ENCODE data around the gene SCN3B. TPM values are rescaled to one million over a fixed set of nuclear protein-coding genes. Genes with fewer than 3 reads are reported as not detected.

Gene SCN3B
- total RNA-seq, 3 donors from 2014 or later, result 0.29 to 2.6 (median 2.0) TPM

DNA sequence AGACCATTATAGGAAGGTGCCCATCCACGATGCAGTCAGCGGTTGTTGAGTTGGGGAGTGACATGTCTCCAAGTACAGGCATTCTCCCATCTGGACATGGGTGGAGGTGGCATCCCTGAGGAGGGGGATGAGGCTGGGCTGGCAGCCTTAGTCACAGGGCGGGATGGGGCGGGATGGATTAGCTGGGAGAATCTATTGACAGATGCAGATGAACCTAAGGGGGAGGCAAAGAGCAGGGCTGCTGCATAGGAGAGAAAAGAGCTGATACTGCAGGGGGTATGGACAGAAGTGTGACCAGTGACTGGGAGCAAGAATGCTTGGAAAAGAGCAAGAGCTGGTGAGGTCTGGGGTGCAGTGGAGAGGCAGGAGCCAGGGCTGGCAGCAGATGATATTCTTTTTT, 42.7 kb downstream of the SCN3B start:
- H3K9me3 ChIP-seq, result no peaks in the 10 kb centered on the region
- H3K36me3 ChIP-seq (ENCODE audit: low read depth), result no peaks in the 10 kb centered on the region
- no peaks in the 10 kb centered on the region for H3K4me1 ChIP-seq (ENCODE audit: low read depth)
- DNase-seq (no peak), ATAC-seq (no peak)
- TF ChIP-seq, protein P1, sequence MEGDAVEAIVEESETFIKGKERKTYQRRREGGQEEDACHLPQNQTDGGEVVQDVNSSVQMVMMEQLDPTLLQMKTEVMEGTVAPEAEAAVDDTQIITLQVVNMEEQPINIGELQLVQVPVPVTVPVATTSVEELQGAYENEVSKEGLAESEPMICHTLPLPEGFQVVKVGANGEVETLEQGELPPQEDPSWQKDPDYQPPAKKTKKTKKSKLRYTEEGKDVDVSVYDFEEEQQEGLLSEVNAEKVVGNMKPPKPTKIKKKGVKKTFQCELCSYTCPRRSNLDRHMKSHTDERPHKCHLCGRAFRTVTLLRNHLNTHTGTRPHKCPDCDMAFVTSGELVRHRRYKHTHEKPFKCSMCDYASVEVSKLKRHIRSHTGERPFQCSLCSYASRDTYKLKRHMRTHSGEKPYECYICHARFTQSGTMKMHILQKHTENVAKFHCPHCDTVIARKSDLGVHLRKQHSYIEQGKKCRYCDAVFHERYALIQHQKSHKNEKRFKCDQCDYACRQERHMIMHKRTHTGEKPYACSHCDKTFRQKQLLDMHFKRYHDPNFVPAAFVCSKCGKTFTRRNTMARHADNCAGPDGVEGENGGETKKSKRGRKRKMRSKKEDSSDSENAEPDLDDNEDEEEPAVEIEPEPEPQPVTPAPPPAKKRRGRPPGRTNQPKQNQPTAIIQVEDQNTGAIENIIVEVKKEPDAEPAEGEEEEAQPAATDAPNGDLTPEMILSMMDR (IDR thresholded peaks at IDR 0.05), result no peak
- intact Hi-C loops (cut with DNase I, micrococcal nuclease), result no loop called here
- no peak overlapping the region for H3K4me3 ChIP-seq

DNA sequence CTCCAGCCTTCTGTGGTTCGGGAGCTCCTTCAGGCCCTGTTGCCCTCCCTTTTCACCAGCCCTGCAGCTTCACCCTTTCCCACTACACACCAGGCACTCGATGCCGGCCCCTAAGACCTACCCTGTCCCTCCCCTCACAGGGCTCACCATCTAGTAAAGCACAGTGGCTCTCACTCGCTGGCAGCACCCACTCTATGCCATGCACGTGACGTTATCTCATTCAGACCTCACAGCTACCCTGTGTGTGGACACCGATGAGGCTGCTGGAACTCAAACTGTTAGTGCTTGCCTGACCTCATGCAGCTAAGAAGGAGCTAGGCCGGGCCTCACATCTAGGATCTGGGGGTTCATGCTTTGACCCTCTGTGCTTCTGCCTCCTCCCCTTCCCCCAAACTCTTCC, 45.5 kb downstream of the SCN3B start:
- no peaks in the 10 kb centered on the region for H3K36me3 ChIP-seq (ENCODE audit: low read depth)
- no peaks in the 10 kb centered on the region for H3K4me1 ChIP-seq (ENCODE audit: low read depth)
- no peak overlapping the region for H3K4me3 ChIP-seq
- ATAC-seq (no peak), DNase-seq (no peak)
- no peaks in the 10 kb centered on the region for H3K9me3 ChIP-seq
- intact Hi-C loops (cut with DNase I, micrococcal nuclease), result no loop called here
- TF ChIP-seq, protein P1 (IDR thresholded peaks at IDR 0.05), result no peak

DNA sequence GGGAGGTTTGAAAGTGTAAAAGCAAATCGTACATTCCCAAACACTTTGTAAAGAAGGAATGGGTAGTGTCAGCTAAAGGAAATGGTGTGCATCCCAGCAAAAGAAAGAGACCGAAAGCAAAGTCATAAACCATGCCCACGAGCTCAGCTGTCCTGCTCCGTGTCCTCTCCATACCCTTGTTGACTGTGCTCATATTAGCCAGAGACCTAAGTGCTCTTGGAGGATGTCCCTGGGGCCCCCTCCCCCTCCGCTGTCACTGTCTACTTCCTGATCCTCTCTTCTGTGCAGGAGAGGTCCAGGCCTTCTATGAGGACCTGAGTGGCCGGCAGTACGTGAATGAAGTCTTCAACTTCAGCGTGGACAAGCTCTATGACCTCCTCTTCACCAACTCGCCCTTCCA, 46.1 kb downstream of the SCN3B start:
- DNase-seq, result no peak
- no peak for ATAC-seq

DNA sequence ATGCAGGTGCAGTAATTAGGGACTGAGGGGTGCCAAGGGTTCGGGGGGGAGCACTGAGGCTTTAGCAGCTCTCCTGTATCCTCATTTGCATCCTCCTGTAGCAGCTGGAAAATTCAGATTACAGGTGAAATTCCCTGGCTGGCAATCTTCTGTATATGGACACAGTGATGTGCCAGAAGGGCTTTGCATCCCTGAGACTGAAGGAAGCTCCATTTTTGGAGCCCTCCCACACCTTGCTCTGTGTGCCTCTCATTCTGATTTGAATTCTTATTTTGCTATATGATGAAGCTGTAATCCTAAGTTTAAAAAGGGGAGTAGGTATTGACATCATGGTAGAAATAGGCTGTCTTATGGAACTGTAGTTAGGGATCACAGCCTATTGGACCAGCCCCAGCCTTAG, 46.6 kb downstream of the SCN3B start:
- H3K4me1 ChIP-seq (ENCODE audit: low read depth), result no peaks in the 10 kb centered on the region
- H3K9me3 ChIP-seq, result no peaks in the 10 kb centered on the region
- ATAC-seq (no peak), DNase-seq (no peak)
- intact Hi-C loops (cut with DNase I, micrococcal nuclease), result no loop called here
- TF ChIP-seq, protein P1 (IDR thresholded peaks at IDR 0.05), result no peak
- H3K36me3 ChIP-seq (ENCODE audit: low read depth), result no peaks in the 10 kb centered on the region
- no peak overlapping the region for H3K4me3 ChIP-seq

More for the DNA sequence above, 46.1 kb downstream of the SCN3B start:
- intact Hi-C loops (cut with DNase I, micrococcal nuclease), result no loop called here
- H3K9me3 ChIP-seq, result no peaks in the 10 kb centered on the region
- H3K36me3 ChIP-seq (ENCODE audit: low read depth), result no peaks in the 10 kb centered on the region
- TF ChIP-seq, protein P1 (IDR thresholded peaks at IDR 0.05), result no peak
- no peak overlapping the region for H3K4me3 ChIP-seq
- H3K4me1 ChIP-seq (ENCODE audit: low read depth), result no peaks in the 10 kb centered on the region

DNA sequence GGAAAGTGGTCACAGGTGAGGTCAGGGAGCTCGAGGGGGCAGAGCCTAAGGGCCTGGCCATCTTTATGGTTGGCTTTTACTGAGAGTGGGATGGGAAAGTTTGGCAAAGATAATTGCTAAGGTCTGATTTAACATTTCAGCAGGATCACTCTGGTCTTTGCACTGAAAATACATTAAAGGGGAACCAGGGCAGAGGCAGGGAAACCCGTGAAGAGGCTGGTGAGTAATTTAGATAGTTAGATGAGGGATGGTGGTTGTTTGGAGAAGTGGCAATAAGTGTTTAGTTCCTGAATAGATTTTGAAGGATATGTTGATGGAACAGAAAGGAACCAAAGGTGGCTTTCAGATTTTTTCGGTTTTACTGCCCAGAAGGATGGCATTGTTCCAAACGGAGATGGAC, 50.8 kb downstream of the SCN3B start:
- no peaks in the 10 kb centered on the region for H3K36me3 ChIP-seq (ENCODE audit: low read depth)
- H3K9me3 ChIP-seq, result no peaks in the 10 kb centered on the region

More for the DNA sequence above, 50.8 kb downstream of the SCN3B start:
- DNase-seq (no peak), ATAC-seq (no peak)
- TF ChIP-seq, protein P1 (IDR thresholded peaks at IDR 0.05), result no peak
- H3K4me3 ChIP-seq, result no peak overlapping the region
- H3K4me1 ChIP-seq (ENCODE audit: low read depth), result no peaks in the 10 kb centered on the region
- intact Hi-C loops (cut with DNase I, micrococcal nuclease), result no loop called here

Data from mucosa of descending colon (tissue), 3 donors.